CD14-positive monocyte (primary cell): ENCODE data around the gene AOPEP. TPM values are rescaled to one million over a fixed set of nuclear protein-coding genes. Genes with fewer than 3 reads are reported as not detected.

Source experiments
- DNase-seq, 3 donors: peaks; one replicate each; pipeline ENCODE4 v3.0.0-alpha.2; 2011 to 2022
- H2AFZ ChIP-seq: 2 replicates; pipeline ENCODE4 v1.6.0; 2012; ENCODE audit warnings: mild to moderate bottlenecking, low read depth, low read length, inconsistent platforms; ENCODE audit not compliant: insufficient read depth, poor library complexity, severe bottlenecking
- H3K27ac ChIP-seq, 2 donors: 1 replicate in 1 of 2; 2 replicates in 1 of 2; pipeline ENCODE4 v1.5.1; 2012 to 2013; ENCODE audit warnings: low read length in 2 of 2, control low read depth in 1 of 2, inconsistent platforms in 1 of 2, low read depth in 1 of 2, mild to moderate bottlenecking in 1 of 2
- H3K27me3 ChIP-seq, 2 donors: one replicate each; pipeline versions ENCODE4 v1.6.0 to v1.6.1; 2011 to 2013; ENCODE audit warnings: low read length in 2 of 2; ENCODE audit not compliant: control insufficient read depth in 2 of 2, insufficient read depth in 2 of 2
- H3K36me3 ChIP-seq, 2 donors: replicated peaks in 1 of 2; 1 replicate in 1 of 2; 2 replicates in 1 of 2; pipeline versions ENCODE4 v1.5.1 to v1.6.1; 2012 to 2013; ENCODE audit warnings: low read length in 2 of 2, control low read depth in 1 of 2, inconsistent platforms in 1 of 2, mild to moderate bottlenecking in 1 of 2; ENCODE audit not compliant: insufficient read depth in 2 of 2, control insufficient read depth in 1 of 2
- H3K4me1 ChIP-seq, 2 donors: 1 replicate in 1 of 2; 2 replicates in 1 of 2; pipeline versions ENCODE4 v1.5.1 to v1.6.1; 2012 to 2013; ENCODE audit warnings: low read length in 2 of 2, control low read depth in 1 of 2, inconsistent platforms in 1 of 2, mild to moderate bottlenecking in 1 of 2, moderate library complexity in 1 of 2; ENCODE audit not compliant: insufficient read depth in 2 of 2, control insufficient read depth in 1 of 2
- H3K4me2 ChIP-seq: replicated peaks from 2 replicates; pipeline ENCODE3; 2012; ENCODE audit warnings: low read length, moderate library complexity, mild to moderate bottlenecking; ENCODE audit not compliant: poor library complexity, severe bottlenecking; ENCODE audit errors: extremely low read depth
- H3K4me3 ChIP-seq, 3 experiments: fragments of 200-600 bp in 1 of 3; sonication (generic) in 1 of 3; replicated peaks in 1 of 3; 1 replicate in 2 of 3; 2 replicates in 1 of 3; pipeline ENCODE4 v1.5.1; 2011 to 2013; ENCODE audit warnings: low read length in 3 of 3, mild to moderate bottlenecking in 3 of 3, control low read depth in 2 of 3, low read depth in 2 of 3, inconsistent platforms in 1 of 3, moderate library complexity in 1 of 3
- H3K79me2 ChIP-seq: 2 replicates; pipeline ENCODE4 v1.6.0; 2012; ENCODE audit warnings: mild to moderate bottlenecking, control low read depth, inconsistent platforms, low read length, moderate library complexity; ENCODE audit not compliant: insufficient read depth
- H3K9ac ChIP-seq: 2 replicates; pipeline ENCODE4 v1.6.0; 2017; ENCODE audit warnings: low read length, mild to moderate bottlenecking; ENCODE audit not compliant: insufficient read depth, poor library complexity, severe bottlenecking
- H3K9me3 ChIP-seq, 2 donors: replicated peaks in 1 of 2; 1 replicate in 1 of 2; 2 replicates in 1 of 2; pipeline versions ENCODE4 v1.5.1 to v1.6.1; 2012 to 2013; ENCODE audit warnings: low read length in 2 of 2, control low read depth in 1 of 2; ENCODE audit not compliant: control insufficient read depth in 1 of 2, insufficient read depth in 1 of 2
- H4K20me1 ChIP-seq: 2 replicates; pipeline ENCODE4 v1.6.0; 2012; ENCODE audit warnings: mild to moderate bottlenecking, low read length, control low read depth, moderate library complexity; ENCODE audit not compliant: insufficient read depth
- H3K27ac Mint-ChIP-seq, 7 donors: one replicate each; pipeline ENCODE4 v1.8.0; 2020; ENCODE audit warnings: mild to moderate bottlenecking in 7 of 7, mixed read lengths in 7 of 7, moderate library complexity in 6 of 7, inconsistent platforms in 2 of 7
- H3K27me3 Mint-ChIP-seq, 3 donors: one replicate each; pipeline ENCODE4 v1.8.0; 2021 to 2022; ENCODE audit warnings: low read depth in 3 of 3, mild to moderate bottlenecking in 3 of 3, mixed read lengths in 3 of 3, moderate library complexity in 3 of 3, inconsistent platforms in 1 of 3
- H3K36me3 Mint-ChIP-seq, 2 donors: one replicate each; pipeline ENCODE4 v1.8.0; 2020; ENCODE audit warnings: mixed read lengths in 2 of 2, inconsistent platforms in 1 of 2, mild to moderate bottlenecking in 1 of 2
- H3K4me1 Mint-ChIP-seq: one replicate; pipeline ENCODE4 v1.8.0; 2020; ENCODE audit warnings: mild to moderate bottlenecking, mixed read lengths
- H3K4me3 Mint-ChIP-seq, 2 donors: one replicate each; pipeline ENCODE4 v1.8.0; 2020; ENCODE audit warnings: mild to moderate bottlenecking in 2 of 2, mixed read lengths in 2 of 2, moderate library complexity in 1 of 2
- H3K9me3 Mint-ChIP-seq, 7 donors: one replicate each; pipeline ENCODE4 v1.8.0; 2020 to 2022; ENCODE audit warnings: mixed read lengths in 7 of 7, mild to moderate bottlenecking in 6 of 7, moderate library complexity in 6 of 7, inconsistent platforms in 2 of 7
- WGBS: methylation state at CpG from one replicate; pipeline ENCODE4 v1.1.5; 2013; ENCODE audit warnings: missing lambda C conversion rate; ENCODE audit not compliant: insufficient coverage; 5-methylcytosine and 5-hydroxymethylcytosine counted together
- intact Hi-C, 2 donors: fragments of 100-400 bp; cut with micrococcal nuclease; formaldehyde crosslinking; loops; one replicate each; pipeline versions ENCODE4 v1.15.0 to v1.15.1; 2023
- polyA plus RNA-seq, 3 donors: library from polyadenylated mRNA; depleted of rRNA in 1 of 3; unstranded in 2 of 3; stranded (reverse) in 1 of 3; fragments of 300-500 nt in 2 of 3; fragments of >200 nt in 1 of 3; fragmentation: Illumina TruSeq in 2 of 3; gene quantifications; 1 replicate in 2 of 3; 2 replicates in 1 of 3; pipeline ENCODE4 v1.2.3, GENCODE V29; 2012 to 2021
- TF ChIP-seq, protein P1 (sequence below): fragments of 200-600 bp; IDR thresholded peaks from one replicate; pipeline ENCODE4 v1.8.0; 2022; ENCODE audit warnings: antibody characterized with exemption, mild to moderate bottlenecking

AOPEP gene
- polyA plus RNA-seq, 3 donors = 3.0 to 4.1 (median 3.1) TPM

DNA sequence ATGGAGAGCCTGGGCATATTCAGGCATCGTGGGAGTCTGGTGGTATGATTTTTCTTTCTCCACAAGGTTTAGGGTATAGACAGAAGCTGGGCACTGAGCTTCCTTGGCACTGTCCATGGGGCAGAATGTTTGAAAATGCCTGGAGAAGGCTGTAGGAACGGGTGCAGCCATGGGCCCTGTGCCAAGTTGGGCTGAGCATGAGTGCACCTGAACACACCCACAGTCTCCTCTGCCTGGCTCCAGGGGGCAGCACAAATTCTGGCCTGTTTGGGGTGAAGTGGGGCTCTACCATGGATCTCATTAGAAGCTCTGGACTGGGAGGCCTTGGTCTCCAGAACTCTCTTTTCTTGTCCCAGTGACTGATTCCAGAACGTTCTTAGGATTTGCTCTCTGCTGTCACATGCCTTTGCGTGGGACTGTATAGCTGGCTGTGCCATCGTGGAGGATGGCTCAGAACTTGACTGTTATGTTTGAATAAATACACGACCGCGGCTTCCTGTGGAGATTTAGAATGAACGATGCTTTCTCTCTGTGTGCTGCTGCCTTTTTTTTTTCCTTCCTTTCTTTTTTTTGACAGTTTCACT is 361.3 kb downstream of the AOPEP start:
- H3K27ac ChIP-seq = no peak overlapping the region
- H3K27me3 Mint-ChIP-seq = peaks cover 0 to 6% (median 6%) of the 10 kb centered on the region in 3 donors
- no peak overlapping the region for H3K4me2 ChIP-seq
- 87% methylated on average over 7 of the region's 9 CpGs for WGBS
- H3K4me3 Mint-ChIP-seq = no peak overlapping the region
- no peak overlapping the region for H3K9ac ChIP-seq
- no peaks in the 10 kb centered on the region for H3K36me3 ChIP-seq
- peaks cover 14% of the 10 kb centered on the region for H3K4me1 Mint-ChIP-seq
- TF ChIP-seq, protein P1, sequence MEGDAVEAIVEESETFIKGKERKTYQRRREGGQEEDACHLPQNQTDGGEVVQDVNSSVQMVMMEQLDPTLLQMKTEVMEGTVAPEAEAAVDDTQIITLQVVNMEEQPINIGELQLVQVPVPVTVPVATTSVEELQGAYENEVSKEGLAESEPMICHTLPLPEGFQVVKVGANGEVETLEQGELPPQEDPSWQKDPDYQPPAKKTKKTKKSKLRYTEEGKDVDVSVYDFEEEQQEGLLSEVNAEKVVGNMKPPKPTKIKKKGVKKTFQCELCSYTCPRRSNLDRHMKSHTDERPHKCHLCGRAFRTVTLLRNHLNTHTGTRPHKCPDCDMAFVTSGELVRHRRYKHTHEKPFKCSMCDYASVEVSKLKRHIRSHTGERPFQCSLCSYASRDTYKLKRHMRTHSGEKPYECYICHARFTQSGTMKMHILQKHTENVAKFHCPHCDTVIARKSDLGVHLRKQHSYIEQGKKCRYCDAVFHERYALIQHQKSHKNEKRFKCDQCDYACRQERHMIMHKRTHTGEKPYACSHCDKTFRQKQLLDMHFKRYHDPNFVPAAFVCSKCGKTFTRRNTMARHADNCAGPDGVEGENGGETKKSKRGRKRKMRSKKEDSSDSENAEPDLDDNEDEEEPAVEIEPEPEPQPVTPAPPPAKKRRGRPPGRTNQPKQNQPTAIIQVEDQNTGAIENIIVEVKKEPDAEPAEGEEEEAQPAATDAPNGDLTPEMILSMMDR = no peak
- no peak overlapping the region for H2AFZ ChIP-seq
- no peaks in the 10 kb centered on the region for H3K4me1 ChIP-seq
- H3K79me2 ChIP-seq = no peaks in the 10 kb centered on the region
- DNase-seq = no peak
- no peak overlapping the region for H3K4me3 ChIP-seq
- H3K36me3 Mint-ChIP-seq = peaks cover 6 to 12% of the 10 kb centered on the region in 2 donors
- H3K9me3 ChIP-seq = no peaks in the 10 kb centered on the region
- H3K27ac Mint-ChIP-seq = no peak overlapping the region
- no peaks in the 10 kb centered on the region for H4K20me1 ChIP-seq
- H3K9me3 Mint-ChIP-seq = peaks cover 0 to 2% (median 0%) of the 10 kb centered on the region in 7 donors
- no peaks in the 10 kb centered on the region for H3K27me3 ChIP-seq
- intact Hi-C loops = no loop called here

- Histone ChIP-seq H3K9me3 (no peaks in the 10 kb centered on the region), H3K4me2 (no peak overlapping the region), H3K79me2 (no peaks in the 10 kb centered on the region), H3K9ac (no peak overlapping the region), H3K4me3 (no peak overlapping the region), H2AFZ (no peak overlapping the region), H3K27me3 (no peaks in the 10 kb centered on the region), H3K36me3 (no peaks in the 10 kb centered on the region), H3K4me1 (no peaks in the 10 kb centered on the region), H4K20me1 (no peaks in the 10 kb centered on the region), H3K27ac (no peak overlapping the region)
- Mint-ChIP-seq H3K4me1 (peaks cover 16% of the 10 kb centered on the region), H3K36me3 (peaks cover 5 to 6% of the 10 kb centered on the region in 2 donors), H3K9me3 (peaks cover 0 to 2% (median 0%) of the 10 kb centered on the region in 7 donors), H3K4me3 (no peak overlapping the region), H3K27me3 (peaks cover 0 to 10% (median 6%) of the 10 kb centered on the region in 3 donors), H3K27ac (no peak overlapping the region)
- TF ChIP-seq, protein P1 = no peak
- WGBS = 96% methylated on average over 19 of the region's 26 CpGs
- no peak for DNase-seq
- intact Hi-C loops = no loop called here
Observed at GRCh38 chr9:95088421-95089161, 362.1 kb downstream of the AOPEP start.
